HG03432 (cell line): ENCODE measurements around the gene SHROOM3.
A peak's percentile ranks its signal among the peaks of the same experiment; 100 is the strongest.

Experiments
- ATAC-seq: cut with Tn5 transposase; IDR thresholded peaks from one replicate; pipeline ENCODE4 v1.9.1; 2021; ENCODE audit warnings: mild to moderate bottlenecking, moderate library complexity; ENCODE audit not compliant: unreplicated experiment

SHROOM3 gene

GRCh38 chr4:76489686-76490161 lies 54.7 kb downstream of the SHROOM3 start:
- ATAC-seq: no peak

- no peak for ATAC-seq
These were observed 57.0 kb downstream of the SHROOM3 start for GRCh38 chr4:76492055-76492454.

GRCh38 chr4:76494243-76494642 lies 59.2 kb downstream of the SHROOM3 start:
- no peak for ATAC-seq

GRCh38 chr4:76494871-76495590 lies 60.0 kb downstream of the SHROOM3 start:
- ATAC-seq: no peak

- no peak for ATAC-seq
These were observed 63.5 kb downstream of the SHROOM3 start for GRCh38 chr4:76498550-76498949.

- ATAC-seq: peak; percentile 87
These were observed 64.4 kb downstream of the SHROOM3 start for GRCh38 chr4:76499461-76499860.

GRCh38 chr4:76502886-76503285 lies 67.9 kb downstream of the SHROOM3 start:
- ATAC-seq: no peak

- no peak for ATAC-seq
These were observed 69.8 kb downstream of the SHROOM3 start for GRCh38 chr4:76504613-76505465.

- ATAC-seq: no peak
These were observed 76.9 kb downstream of the SHROOM3 start for GRCh38 chr4:76511947-76512346.

GRCh38 chr4:76513482-76513881 lies 78.5 kb downstream of the SHROOM3 start:
- ATAC-seq: no peak

- ATAC-seq: no peak
These were observed 79.1 kb downstream of the SHROOM3 start for GRCh38 chr4:76514087-76514486.

- peak; percentile 94 for ATAC-seq
These were observed 81.2 kb downstream of the SHROOM3 start for GRCh38 chr4:76515975-76516843.

- ATAC-seq: no peak
These were observed 83.2 kb downstream of the SHROOM3 start for GRCh38 chr4:76518241-76518640.

GRCh38 chr4:76523593-76523992 lies 88.6 kb downstream of the SHROOM3 start:
- ATAC-seq: no peak

- ATAC-seq: no peak
These were observed 90.7 kb downstream of the SHROOM3 start for GRCh38 chr4:76525751-76526150.

- no peak for ATAC-seq
These were observed 91.6 kb downstream of the SHROOM3 start for GRCh38 chr4:76526585-76526990.

GRCh38 chr4:76527666-76528065 lies 92.6 kb downstream of the SHROOM3 start:
- ATAC-seq: no peak

GRCh38 chr4:76531597-76531996 lies 96.6 kb downstream of the SHROOM3 start:
- ATAC-seq: no peak

- no peak for ATAC-seq
These were observed 97.8 kb downstream of the SHROOM3 start for GRCh38 chr4:76532805-76533204.

GRCh38 chr4:76533314-76533713 lies 98.3 kb downstream of the SHROOM3 start:
- ATAC-seq: no peak
